Caco-2 (cell line): ENCODE measurements around the gene ARHGEF28. TPM values are rescaled to one million over a fixed set of nuclear protein-coding genes. Genes with fewer than 3 reads are reported as not detected.
A peak's percentile ranks its signal among the peaks of the same experiment; 100 is the strongest.

Source experiments
- BruUV-seq: library from RNA; stranded (reverse); fragments of 400-500 nt; replicated peaks from 2 replicates; lab custom pipeline; 2021; lab: Mats Ljungman, UMichigan
- CTCF ChIA-PET: fragments of 300-600 bp; sonication (Branson Sonifier 250); formaldehyde crosslinking; loops from one replicate; lab custom pipeline; 2022; ENCODE audit warnings: antibody characterized with exemption; lab: Charles Lee
- POLR2A ChIA-PET: fragments of 300-600 bp; sonication (Branson Sonifier 250); formaldehyde crosslinking; loops from one replicate; lab custom pipeline; 2022; ENCODE audit warnings: antibody characterized with exemption; lab: Charles Lee
- DNase-seq, 2 experiments: peaks; one replicate each; pipeline versions ENCODE4 v3.0.0 to v3.0.0-alpha.2; 2020 to 2022
- H3K27me3 ChIP-seq: replicated peaks from 2 replicates; pipeline ENCODE4 v1.6.0; 2011; ENCODE audit warnings: low read length; ENCODE audit not compliant: control insufficient read depth, insufficient read depth
- H3K36me3 ChIP-seq: 2 replicates; pipeline ENCODE4 v1.5.1; 2011; ENCODE audit warnings: low read length; ENCODE audit not compliant: control insufficient read depth, insufficient read depth
- H3K4me1 ChIP-seq: fragments of 250-450 bp; sonication (Bioruptor Pico); 2 replicates; pipeline ENCODE4 v1.5.1; 2020; ENCODE audit warnings: mild to moderate bottlenecking
- H3K4me3 ChIP-seq: 2 replicates; pipeline ENCODE4 v1.5.1; 2011; ENCODE audit warnings: low read depth, mild to moderate bottlenecking, control low read depth, low read length
- H3K9me3 ChIP-seq: fragments of 250-450 bp; sonication (Bioruptor Pico); 2 replicates; pipeline ENCODE4 v1.5.1; 2020; ENCODE audit warnings: mild to moderate bottlenecking, moderate library complexity
- H3K27ac Mint-ChIP-seq: one replicate; pipeline ENCODE4 v1.8.0; 2022; ENCODE audit warnings: mixed read lengths; ENCODE audit not compliant: unreplicated experiment
- H3K27me3 Mint-ChIP-seq: one replicate; pipeline ENCODE4 v1.8.0; 2022; ENCODE audit warnings: mixed read lengths; ENCODE audit not compliant: insufficient read depth, unreplicated experiment
- H3K36me3 Mint-ChIP-seq: one replicate; pipeline ENCODE4 v1.8.0; 2022; ENCODE audit warnings: mild to moderate bottlenecking, mixed read lengths; ENCODE audit not compliant: insufficient read depth, unreplicated experiment
- H3K4me1 Mint-ChIP-seq: one replicate; pipeline ENCODE4 v1.8.0; 2022; ENCODE audit warnings: low read depth, mixed read lengths; ENCODE audit not compliant: unreplicated experiment
- H3K4me3 Mint-ChIP-seq: one replicate; pipeline ENCODE4 v1.8.0; 2022; ENCODE audit warnings: mild to moderate bottlenecking, moderate library complexity, mixed read lengths; ENCODE audit not compliant: unreplicated experiment
- H3K9me3 Mint-ChIP-seq: one replicate; pipeline ENCODE4 v1.8.0; 2022; ENCODE audit warnings: mixed read lengths; ENCODE audit not compliant: unreplicated experiment
- CTCF ChIP-seq, 2 experiments: fragments of 200-600 bp in 1 of 2; IDR thresholded peaks; 1 replicate in 1 of 2; 2 replicates in 1 of 2; pipeline versions ENCODE4 v1.5.1 to v1.8.0; 2011 to 2022; ENCODE audit warnings: antibody characterized with exemption in 1 of 2, control low read depth in 1 of 2, inconsistent platforms in 1 of 2, low read depth in 1 of 2, low read length in 1 of 2, mild to moderate bottlenecking in 1 of 2, moderate library complexity in 1 of 2; ENCODE audit not compliant: insufficient read depth in 1 of 2, severe bottlenecking in 1 of 2, unreplicated experiment in 1 of 2
- intact Hi-C: fragments of 100-400 bp; cut with micrococcal nuclease; formaldehyde crosslinking; loops from one replicate; pipeline ENCODE4 v1.10.0; 2022; ENCODE audit not compliant: unreplicated experiment
- total RNA-seq: library from RNA; stranded (reverse); gene quantifications from 2 replicates; pipeline ENCODE4 v1.2.3, GENCODE V29; 2022

The ARHGEF28 gene
- total RNA-seq, 1 experiment from 2014 or later = 4.6 TPM

- H3K4me1 Mint-ChIP-seq = no peaks in the 10 kb centered on the region
- POLR2A ChIA-PET = no interaction called here
- BruUV-seq = no TSS peak
These were observed 347.1 kb downstream of the ARHGEF28 start for GRCh38 chr5:73973135-73973534.

GRCh38 chr5:73974871-73975360 is 348.9 kb downstream of the ARHGEF28 start:
- Histone ChIP-seq H3K4me1 (peaks cover 4% of the 10 kb centered on the region), H3K27me3 (no peaks in the 10 kb centered on the region), H3K9me3 (no peaks in the 10 kb centered on the region), H3K36me3 (no peaks in the 10 kb centered on the region; the same call in 1 of the 2 replicates), H3K4me3 (no peak overlapping the region)
- DNase-seq = peak in 1 of 2 experiments; percentile 27
- H3K27me3 Mint-ChIP-seq = peaks cover 3% of the 10 kb centered on the region
- no peaks in the 10 kb centered on the region for H3K4me1 Mint-ChIP-seq
- intact Hi-C loops = no loop called here
- ChIA-PET POLR2A (no interaction called here), CTCF (interaction anchor here (0.7 kb wide), 1 partner anchor 587 kb away, joined by 3 read pairs; no protein-coding TSS in a partner anchor)
- no peak overlapping the region for H3K4me3 Mint-ChIP-seq
- H3K27ac Mint-ChIP-seq = no peak overlapping the region
- no peaks in the 10 kb centered on the region for H3K36me3 Mint-ChIP-seq
- no peak for TF ChIP-seq CTCF (IDR thresholded peaks at IDR 0.05; ENCODE audit: insufficient read depth in 1 of 2, low read depth in 1 of 2, low read length in 1 of 2, severe bottlenecking in 1 of 2, unreplicated experiment in 1 of 2)
- no peaks in the 10 kb centered on the region for H3K9me3 Mint-ChIP-seq
- BruUV-seq = no TSS peak

More at GRCh38 chr5:73973135-73973534, 347.1 kb downstream of the ARHGEF28 start:
- Histone ChIP-seq H3K4me1 (peaks cover 4% of the 10 kb centered on the region), H3K4me3 (no peak overlapping the region), H3K9me3 (no peaks in the 10 kb centered on the region), H3K27me3 (no peaks in the 10 kb centered on the region), H3K36me3 (no peaks in the 10 kb centered on the region; the same call in 1 of the 2 replicates)
- Mint-ChIP-seq H3K36me3 (no peaks in the 10 kb centered on the region), H3K27me3 (peaks cover 3% of the 10 kb centered on the region), H3K27ac (no peak overlapping the region), H3K4me3 (no peak overlapping the region), H3K9me3 (no peaks in the 10 kb centered on the region)
- CTCF ChIA-PET = no interaction called here
- intact Hi-C loops = no loop called here
- DNase-seq = no peak
- TF ChIP-seq CTCF (IDR thresholded peaks at IDR 0.05; ENCODE audit: insufficient read depth in 1 of 2, low read depth in 1 of 2, low read length in 1 of 2, severe bottlenecking in 1 of 2, unreplicated experiment in 1 of 2) = no peak

- Mint-ChIP-seq H3K9me3 (no peaks in the 10 kb centered on the region), H3K36me3 (no peaks in the 10 kb centered on the region), H3K4me1 (no peaks in the 10 kb centered on the region), H3K4me3 (no peak overlapping the region), H3K27ac (no peak overlapping the region), H3K27me3 (no peaks in the 10 kb centered on the region)
- ChIA-PET POLR2A (no interaction called here), CTCF (no interaction called here)
- intact Hi-C loops = no loop called here
- DNase-seq = no peak
- BruUV-seq = no TSS peak
- no peak for TF ChIP-seq CTCF (IDR thresholded peaks at IDR 0.05; ENCODE audit: insufficient read depth in 1 of 2, low read depth in 1 of 2, low read length in 1 of 2, severe bottlenecking in 1 of 2, unreplicated experiment in 1 of 2)
- no peaks in the 10 kb centered on the region for H3K9me3 ChIP-seq
- H3K4me1 ChIP-seq = peaks cover 4% of the 10 kb centered on the region
- H3K36me3 ChIP-seq = no peaks in the 10 kb centered on the region; the same call in 1 of the 2 replicates
- H3K27me3 ChIP-seq = no peaks in the 10 kb centered on the region
- H3K4me3 ChIP-seq = no peak overlapping the region
These were observed 349.8 kb downstream of the ARHGEF28 start for GRCh38 chr5:73975845-73976244.
